Measurements from ENCODE around the gene DSG3. TPM values are rescaled to one million over a fixed set of nuclear protein-coding genes. Genes with fewer than 3 reads are reported as not detected.

Gene DSG3
- total and polyA plus RNA-seq, 8 donors, result not detected

DNA sequence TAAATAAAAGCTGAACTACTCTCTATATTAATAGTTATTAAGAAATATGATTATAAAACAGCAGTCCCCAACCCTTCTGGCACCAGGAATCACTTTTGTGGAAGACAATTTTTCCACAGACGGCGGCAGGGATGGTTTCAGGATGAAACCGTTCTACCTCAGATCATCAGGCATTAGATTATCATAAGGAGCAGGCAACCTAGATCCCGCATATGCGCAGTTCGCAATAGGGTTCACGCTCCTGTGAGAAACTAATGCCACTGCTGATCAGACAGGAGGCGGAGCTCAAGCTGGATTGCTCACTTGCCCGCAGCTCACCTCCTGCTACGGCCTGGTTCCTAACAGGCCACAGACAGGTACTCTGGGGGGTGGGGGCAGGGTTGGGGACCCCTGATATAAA, 31.1 kb downstream of the DSG3 start:
- Histone ChIP-seq H3K4me3 (no peak overlapping the region), H3K9me3 (no peaks in the 10 kb centered on the region), H3K27ac (no peak overlapping the region), H3K4me1 (no peaks in the 10 kb centered on the region), H3K27me3 (no peaks in the 10 kb centered on the region), H3K36me3 (no peaks in the 10 kb centered on the region)
- intact Hi-C loops (cut with DNase I), result no loop called here
- DNase-seq (no peak), ATAC-seq (no peak)
- TF ChIP-seq, protein P1, sequence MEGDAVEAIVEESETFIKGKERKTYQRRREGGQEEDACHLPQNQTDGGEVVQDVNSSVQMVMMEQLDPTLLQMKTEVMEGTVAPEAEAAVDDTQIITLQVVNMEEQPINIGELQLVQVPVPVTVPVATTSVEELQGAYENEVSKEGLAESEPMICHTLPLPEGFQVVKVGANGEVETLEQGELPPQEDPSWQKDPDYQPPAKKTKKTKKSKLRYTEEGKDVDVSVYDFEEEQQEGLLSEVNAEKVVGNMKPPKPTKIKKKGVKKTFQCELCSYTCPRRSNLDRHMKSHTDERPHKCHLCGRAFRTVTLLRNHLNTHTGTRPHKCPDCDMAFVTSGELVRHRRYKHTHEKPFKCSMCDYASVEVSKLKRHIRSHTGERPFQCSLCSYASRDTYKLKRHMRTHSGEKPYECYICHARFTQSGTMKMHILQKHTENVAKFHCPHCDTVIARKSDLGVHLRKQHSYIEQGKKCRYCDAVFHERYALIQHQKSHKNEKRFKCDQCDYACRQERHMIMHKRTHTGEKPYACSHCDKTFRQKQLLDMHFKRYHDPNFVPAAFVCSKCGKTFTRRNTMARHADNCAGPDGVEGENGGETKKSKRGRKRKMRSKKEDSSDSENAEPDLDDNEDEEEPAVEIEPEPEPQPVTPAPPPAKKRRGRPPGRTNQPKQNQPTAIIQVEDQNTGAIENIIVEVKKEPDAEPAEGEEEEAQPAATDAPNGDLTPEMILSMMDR (IDR thresholded peaks at IDR 0.05), result no peak

DNA sequence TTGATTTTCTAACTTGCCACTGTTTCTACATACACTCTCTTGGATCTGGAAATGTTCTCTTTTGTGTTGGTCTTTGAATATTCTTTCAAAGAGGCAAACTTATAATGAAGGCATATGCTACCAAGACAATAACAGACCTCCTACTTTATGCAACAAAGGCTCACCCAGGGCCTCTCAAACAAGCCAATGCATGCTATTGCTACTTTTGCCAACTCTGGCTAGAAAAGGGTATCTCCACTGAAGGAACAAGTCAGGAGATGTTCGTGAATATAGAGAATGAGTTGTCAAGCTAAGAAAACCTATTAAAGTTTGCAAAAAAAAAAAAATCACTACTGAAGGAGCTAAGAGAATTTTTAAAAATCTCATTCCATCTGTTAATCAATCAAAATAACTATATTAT, 34.5 kb downstream of the DSG3 start:
- no peaks in the 10 kb centered on the region for H3K9me3 ChIP-seq
- H3K4me3 ChIP-seq, result no peak overlapping the region
- intact Hi-C loops (cut with DNase I), result no loop called here
- DNase-seq (no peak), ATAC-seq (no peak)
- H3K27ac ChIP-seq, result no peak overlapping the region
- TF ChIP-seq, protein P1 (IDR thresholded peaks at IDR 0.05), result no peak
- no peaks in the 10 kb centered on the region for H3K4me1 ChIP-seq
- no peaks in the 10 kb centered on the region for H3K36me3 ChIP-seq
- H3K27me3 ChIP-seq, result no peaks in the 10 kb centered on the region

DNA sequence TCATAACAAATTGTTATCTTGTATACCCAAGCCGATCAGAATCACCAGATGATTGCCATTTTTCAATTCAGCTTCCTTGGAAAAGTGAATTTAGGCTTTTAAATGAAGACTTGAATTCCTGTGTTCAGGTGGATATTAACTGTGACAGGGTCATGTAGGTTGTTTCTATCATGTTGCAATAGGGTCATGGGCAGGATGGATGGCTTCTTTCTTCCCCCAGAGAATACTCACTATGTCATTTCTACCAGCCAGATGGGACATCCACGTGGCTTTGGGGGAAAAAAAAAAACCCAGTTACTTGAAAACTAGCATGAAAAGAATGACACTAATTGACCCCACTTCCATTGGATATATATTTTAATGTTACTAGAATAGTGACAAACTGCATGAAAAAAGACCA, 35.9 kb downstream of the DSG3 start:
- intact Hi-C loops (cut with DNase I), result no loop called here
- H3K9me3 ChIP-seq, result no peaks in the 10 kb centered on the region
- H3K27ac ChIP-seq, result no peak overlapping the region
- ATAC-seq (no peak), DNase-seq (no peak)
- H3K36me3 ChIP-seq, result no peaks in the 10 kb centered on the region
- H3K4me1 ChIP-seq, result no peaks in the 10 kb centered on the region
- TF ChIP-seq, protein P1 (IDR thresholded peaks at IDR 0.05), result no peak
- no peaks in the 10 kb centered on the region for H3K27me3 ChIP-seq
- no peak overlapping the region for H3K4me3 ChIP-seq

DNA sequence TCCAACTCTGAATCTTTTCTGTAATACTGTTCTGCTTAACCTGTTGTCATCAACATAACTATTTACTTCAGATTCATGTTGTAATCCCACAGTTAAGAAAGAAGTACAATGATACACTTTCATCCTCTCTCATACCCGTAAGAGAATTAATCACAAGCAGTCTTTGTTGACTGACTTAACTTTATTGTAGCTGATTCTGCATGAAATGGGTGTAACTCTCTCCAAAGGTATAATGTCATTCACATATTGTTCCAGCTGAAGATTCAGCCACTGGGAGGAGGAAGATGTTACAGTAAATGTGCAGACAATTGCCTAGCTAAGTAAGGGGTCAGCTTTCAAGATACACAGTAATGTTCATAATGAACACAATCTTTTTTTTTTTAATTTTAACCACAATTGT, 36.9 kb downstream of the DSG3 start:
- Histone ChIP-seq H3K4me3 (no peak overlapping the region), H3K36me3 (no peaks in the 10 kb centered on the region), H3K4me1 (no peaks in the 10 kb centered on the region), H3K9me3 (no peaks in the 10 kb centered on the region), H3K27me3 (no peaks in the 10 kb centered on the region), H3K27ac (no peak overlapping the region)
- ATAC-seq (no peak), DNase-seq (no peak)
- intact Hi-C loops (cut with DNase I), result no loop called here
- TF ChIP-seq, protein P1 (IDR thresholded peaks at IDR 0.05), result no peak

DNA sequence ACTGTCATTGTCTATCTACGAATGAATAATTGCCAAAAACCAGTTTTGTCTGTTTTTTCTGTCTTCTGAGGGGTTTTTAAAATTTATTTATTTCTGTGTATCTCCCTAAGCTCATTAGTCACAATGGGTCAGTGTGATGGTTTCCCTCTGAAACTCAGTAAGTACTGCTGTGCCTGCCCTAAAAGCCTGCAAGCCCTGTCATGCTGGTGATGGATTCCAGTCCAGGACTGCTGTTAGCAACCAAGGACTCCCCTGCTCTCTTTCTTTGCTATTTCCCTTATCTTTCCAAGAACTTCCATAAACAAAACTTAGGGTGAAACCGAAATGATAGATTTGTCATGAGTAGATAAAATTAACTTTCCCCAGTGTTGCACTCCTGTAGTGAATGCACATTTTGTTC, 38.6 kb downstream of the DSG3 start:
- H3K27ac ChIP-seq, result no peak overlapping the region
- no peaks in the 10 kb centered on the region for H3K9me3 ChIP-seq
- no peaks in the 10 kb centered on the region for H3K36me3 ChIP-seq
- no peaks in the 10 kb centered on the region for H3K4me1 ChIP-seq
- TF ChIP-seq, protein P1 (IDR thresholded peaks at IDR 0.05), result no peak
- H3K27me3 ChIP-seq, result no peaks in the 10 kb centered on the region
- intact Hi-C loops (cut with DNase I), result no loop called here
- no peak overlapping the region for H3K4me3 ChIP-seq
- ATAC-seq, result no peak
- no peak for DNase-seq

All from left lung (tissue), 10 donors.